GM23338 (cell line): Measurements from ENCODE around the gene OOSP3. TPM values are rescaled to one million over a fixed set of nuclear protein-coding genes. Genes with fewer than 3 reads are reported as not detected.

ENCODE experiments used
- ATAC-seq: fragments of 200-7000 bp; cut with Tn5 transposase; 3 replicates; pipeline ENCODE4 v1.9.1; 2020
- DNase-seq: peaks from one replicate; pipeline ENCODE4 v3.0.0-alpha.2; 2015; ENCODE audit warnings: low spot score
- H2AFZ ChIP-seq: fragments of 200-600 bp; sonication (generic); 2 replicates; pipeline ENCODE4 v1.8.0; 2016; ENCODE audit warnings: antibody characterized with exemption, mild to moderate bottlenecking, moderate library complexity
- H3F3A ChIP-seq: fragments of 200-600 bp; sonication (generic); replicated peaks from 2 replicates; pipeline ENCODE4 v1.8.0; 2017; ENCODE audit warnings: antibody characterized with exemption, mixed run types, low read depth
- H3K27ac ChIP-seq: fragments of 200-600 bp; sonication (generic); 2 replicates; pipeline ENCODE4 v1.6.1; 2016; ENCODE audit warnings: low read depth
- H3K27me3 ChIP-seq: fragments of 200-600 bp; sonication (generic); 2 replicates; pipeline ENCODE4 v1.8.0; 2016; ENCODE audit warnings: mild to moderate bottlenecking, mixed run types, moderate library complexity; ENCODE audit not compliant: insufficient read depth
- H3K36me3 ChIP-seq: fragments of 200-600 bp; sonication (generic); 2 replicates; pipeline ENCODE4 v1.8.0; 2016; ENCODE audit warnings: mild to moderate bottlenecking; ENCODE audit not compliant: insufficient read depth
- H3K4me1 ChIP-seq: fragments of 200-600 bp; sonication (generic); 2 replicates; pipeline ENCODE4 v1.8.0; 2016; ENCODE audit warnings: mild to moderate bottlenecking, moderate library complexity; ENCODE audit not compliant: insufficient read depth
- H3K4me2 ChIP-seq: fragments of 200-600 bp; sonication (generic); 2 replicates; pipeline ENCODE4 v1.7.1; 2017; ENCODE audit warnings: mixed run types
- H3K4me3 ChIP-seq: fragments of 200-600 bp; sonication (generic); 2 replicates; pipeline ENCODE4 v1.6.1; 2016; ENCODE audit warnings: mixed run types
- H3K79me2 ChIP-seq: fragments of 200-600 bp; sonication (generic); replicated peaks from 2 replicates; pipeline ENCODE4 v1.8.0; 2017; ENCODE audit warnings: mild to moderate bottlenecking; ENCODE audit not compliant: insufficient read depth
- H3K9me2 ChIP-seq: fragments of 200-600 bp; sonication (generic); 2 replicates; pipeline ENCODE4 v1.8.0; 2017; ENCODE audit not compliant: insufficient read depth
- H4K20me1 ChIP-seq: fragments of 200-600 bp; sonication (generic); replicated peaks from 2 replicates; pipeline ENCODE4 v1.8.0; 2017; ENCODE audit warnings: mild to moderate bottlenecking; ENCODE audit not compliant: insufficient read depth
- H3K27ac Mint-ChIP-seq: 2 replicates; pipeline ENCODE4 v1.8.0; 2020; ENCODE audit warnings: inconsistent platforms, mild to moderate bottlenecking, moderate library complexity, mixed read lengths
- H3K27me3 Mint-ChIP-seq: 3 replicates; pipeline ENCODE4 v1.8.0; 2022; ENCODE audit warnings: low read depth, mild to moderate bottlenecking, moderate library complexity, mixed read lengths, inconsistent platforms; ENCODE audit not compliant: insufficient read depth, poor library complexity
- H3K36me3 Mint-ChIP-seq: 3 replicates; pipeline ENCODE4 v1.8.0; 2021; ENCODE audit warnings: low read depth, mild to moderate bottlenecking, inconsistent platforms, moderate library complexity, mixed read lengths
- H3K4me1 Mint-ChIP-seq: 3 replicates; pipeline ENCODE4 v1.8.0; 2020; ENCODE audit warnings: mild to moderate bottlenecking, inconsistent platforms, mixed read lengths
- H3K4me3 Mint-ChIP-seq: 3 replicates; pipeline ENCODE4 v1.8.0; 2021; ENCODE audit warnings: moderate library complexity, mild to moderate bottlenecking, inconsistent platforms, mixed read lengths
- H3K9me3 Mint-ChIP-seq: 3 replicates; pipeline ENCODE4 v1.8.0; 2020; ENCODE audit warnings: moderate library complexity, mild to moderate bottlenecking, inconsistent platforms, mixed read lengths
- CREB1 ChIP-seq: fragments of 250-450 bp; sonication (Bioruptor Pico); IDR thresholded peaks from 2 replicates; pipeline ENCODE4 v1.5.0; 2020; ENCODE audit warnings: low read depth, mild to moderate bottlenecking, moderate library complexity
- EZH2 ChIP-seq: fragments of 200-600 bp; sonication (generic); IDR thresholded peaks from one replicate; pipeline ENCODE4 v1.8.0; 2017; ENCODE audit warnings: antibody characterized with exemption, mild to moderate bottlenecking, low read depth; ENCODE audit not compliant: unreplicated experiment
- EZH2phosphoT487 ChIP-seq: fragments of 200-600 bp; sonication (generic); IDR thresholded peaks from one replicate; pipeline ENCODE4 v1.8.1; 2018; ENCODE audit warnings: antibody characterized with exemption; ENCODE audit not compliant: unreplicated experiment
- JUNB ChIP-seq: IDR thresholded peaks from one replicate; pipeline ENCODE4 v1.6.1; 2016; ENCODE audit warnings: antibody characterized with exemption; ENCODE audit not compliant: unreplicated experiment
- NANOG ChIP-seq: IDR thresholded peaks from 2 replicates; pipeline ENCODE4 v1.6.1; 2016; ENCODE audit warnings: antibody characterized with exemption, borderline replicate concordance
- POLR2AphosphoS5 ChIP-seq: IDR thresholded peaks from 2 replicates; pipeline ENCODE4 v1.6.1; 2016; ENCODE audit warnings: antibody characterized with exemption, low read depth
- STAT1 ChIP-seq: IDR thresholded peaks from one replicate; pipeline ENCODE4 v1.6.1; 2016; ENCODE audit warnings: antibody characterized with exemption; ENCODE audit not compliant: unreplicated experiment
- ZNF114 ChIP-seq: fragments of 250-450 bp; sonication (Bioruptor Pico); IDR thresholded peaks from 2 replicates; pipeline ENCODE4 v1.5.0; 2020; ENCODE audit warnings: mild to moderate bottlenecking, moderate library complexity
- ZNF331 ChIP-seq: fragments of 250-450 bp; sonication (Bioruptor Pico); IDR thresholded peaks from 2 replicates; pipeline ENCODE4 v1.5.0; 2020; ENCODE audit warnings: low read depth, mild to moderate bottlenecking, moderate library complexity
- polyA plus RNA-seq: library from polyadenylated mRNA; unstranded; fragments of >200 nt; fragmentation: Nextera tagmentation; extraction: Ambion mirVana; gene quantifications from 2 replicates; pipeline ENCODE4 v1.2.1, GENCODE V29; 2016
- total RNA-seq: library from RNA; depleted of rRNA; stranded (reverse); fragments of >200 nt; shearing (Covaris generic); gene quantifications from 2 replicates; pipeline ENCODE4 v1.2.3, GENCODE V29; 2014
- TF ChIP-seq, protein P1 (sequence below): IDR thresholded peaks from one replicate; pipeline ENCODE4 v1.6.1; 2018; ENCODE audit warnings: antibody characterized with exemption; ENCODE audit not compliant: unreplicated experiment
- TF ChIP-seq, protein P2 (sequence below): IDR thresholded peaks from 2 replicates; pipeline ENCODE4 v1.6.1; 2016; ENCODE audit warnings: antibody characterized with exemption
- TF ChIP-seq, protein P3 (sequence below): fragments of 250-450 bp; sonication (Bioruptor Pico); IDR thresholded peaks from 2 replicates; pipeline ENCODE4 v1.5.0; 2020; ENCODE audit warnings: mild to moderate bottlenecking, moderate library complexity
- TF ChIP-seq, protein P4 (sequence below), 2 experiments: fragments of 200-600 bp in 1 of 2; sonication (generic) in 1 of 2; conservative IDR thresholded peaks; 2 replicates each; pipeline versions ENCODE4 v1.5.1 to v1.6.1; 2016 to 2017; ENCODE audit warnings: antibody characterized with exemption in 2 of 2, low read depth in 2 of 2, mild to moderate bottlenecking in 2 of 2, moderate library complexity in 1 of 2

The OOSP3 gene
- total and polyA plus RNA-seq, 2 experiments from 2014 or later, result not detected

DNA sequence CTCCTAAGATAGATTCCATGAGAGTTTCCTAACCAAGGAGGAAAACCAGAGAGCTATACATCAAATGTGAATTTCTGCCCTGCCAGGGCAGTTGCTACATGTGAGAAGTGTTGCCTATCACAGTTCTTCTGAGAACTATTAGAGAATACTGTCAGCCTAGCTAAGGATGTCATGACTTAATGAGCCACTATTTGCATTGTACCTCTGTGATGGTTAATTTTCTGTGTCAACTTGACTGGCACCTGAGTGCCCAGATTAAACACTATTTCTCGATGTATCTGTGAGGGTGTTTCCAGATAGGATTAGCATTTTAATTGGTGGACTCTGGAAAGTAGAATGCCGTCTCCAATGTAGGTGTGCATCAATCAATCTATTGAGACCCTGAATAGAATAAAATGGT lies 10.6 kb upstream of the OOSP3 start:
- no peak overlapping the region for H3K4me2 ChIP-seq
- no peaks in the 10 kb centered on the region for H3F3A ChIP-seq

More for the DNA sequence above, 10.6 kb upstream of the OOSP3 start:
- no peaks in the 10 kb centered on the region for H3K79me2 ChIP-seq
- Mint-ChIP-seq H3K36me3 (peaks cover 3% of the 10 kb centered on the region; the same call in 1 of the 3 replicates), H3K9me3 (no peaks in the 10 kb centered on the region; the same call in 2 of the 3 replicates), H3K4me1 (peaks cover 2% of the 10 kb centered on the region; the same call in 2 of the 3 replicates), H3K27me3 (no peaks in the 10 kb centered on the region), H3K27ac (no peak overlapping the region), H3K4me3 (no peak overlapping the region)
- H3K27ac ChIP-seq, result no peak overlapping the region
- TF ChIP-seq, protein P1, sequence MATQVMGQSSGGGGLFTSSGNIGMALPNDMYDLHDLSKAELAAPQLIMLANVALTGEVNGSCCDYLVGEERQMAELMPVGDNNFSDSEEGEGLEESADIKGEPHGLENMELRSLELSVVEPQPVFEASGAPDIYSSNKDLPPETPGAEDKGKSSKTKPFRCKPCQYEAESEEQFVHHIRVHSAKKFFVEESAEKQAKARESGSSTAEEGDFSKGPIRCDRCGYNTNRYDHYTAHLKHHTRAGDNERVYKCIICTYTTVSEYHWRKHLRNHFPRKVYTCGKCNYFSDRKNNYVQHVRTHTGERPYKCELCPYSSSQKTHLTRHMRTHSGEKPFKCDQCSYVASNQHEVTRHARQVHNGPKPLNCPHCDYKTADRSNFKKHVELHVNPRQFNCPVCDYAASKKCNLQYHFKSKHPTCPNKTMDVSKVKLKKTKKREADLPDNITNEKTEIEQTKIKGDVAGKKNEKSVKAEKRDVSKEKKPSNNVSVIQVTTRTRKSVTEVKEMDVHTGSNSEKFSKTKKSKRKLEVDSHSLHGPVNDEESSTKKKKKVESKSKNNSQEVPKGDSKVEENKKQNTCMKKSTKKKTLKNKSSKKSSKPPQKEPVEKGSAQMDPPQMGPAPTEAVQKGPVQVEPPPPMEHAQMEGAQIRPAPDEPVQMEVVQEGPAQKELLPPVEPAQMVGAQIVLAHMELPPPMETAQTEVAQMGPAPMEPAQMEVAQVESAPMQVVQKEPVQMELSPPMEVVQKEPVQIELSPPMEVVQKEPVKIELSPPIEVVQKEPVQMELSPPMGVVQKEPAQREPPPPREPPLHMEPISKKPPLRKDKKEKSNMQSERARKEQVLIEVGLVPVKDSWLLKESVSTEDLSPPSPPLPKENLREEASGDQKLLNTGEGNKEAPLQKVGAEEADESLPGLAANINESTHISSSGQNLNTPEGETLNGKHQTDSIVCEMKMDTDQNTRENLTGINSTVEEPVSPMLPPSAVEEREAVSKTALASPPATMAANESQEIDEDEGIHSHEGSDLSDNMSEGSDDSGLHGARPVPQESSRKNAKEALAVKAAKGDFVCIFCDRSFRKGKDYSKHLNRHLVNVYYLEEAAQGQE, result no peak
- no peak for TF ChIP-seq EZH2phosphoT487
- no peak for TF ChIP-seq POLR2AphosphoS5
- TF ChIP-seq, protein P2, sequence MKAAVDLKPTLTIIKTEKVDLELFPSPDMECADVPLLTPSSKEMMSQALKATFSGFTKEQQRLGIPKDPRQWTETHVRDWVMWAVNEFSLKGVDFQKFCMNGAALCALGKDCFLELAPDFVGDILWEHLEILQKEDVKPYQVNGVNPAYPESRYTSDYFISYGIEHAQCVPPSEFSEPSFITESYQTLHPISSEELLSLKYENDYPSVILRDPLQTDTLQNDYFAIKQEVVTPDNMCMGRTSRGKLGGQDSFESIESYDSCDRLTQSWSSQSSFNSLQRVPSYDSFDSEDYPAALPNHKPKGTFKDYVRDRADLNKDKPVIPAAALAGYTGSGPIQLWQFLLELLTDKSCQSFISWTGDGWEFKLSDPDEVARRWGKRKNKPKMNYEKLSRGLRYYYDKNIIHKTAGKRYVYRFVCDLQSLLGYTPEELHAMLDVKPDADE, result no peak
- no peak for TF ChIP-seq STAT1
- TF ChIP-seq JUNB, result no peak
- no peak for TF ChIP-seq ZNF114 (CRISPR knock-in tag)
- no peak for TF ChIP-seq NANOG
- TF ChIP-seq, protein P3, sequence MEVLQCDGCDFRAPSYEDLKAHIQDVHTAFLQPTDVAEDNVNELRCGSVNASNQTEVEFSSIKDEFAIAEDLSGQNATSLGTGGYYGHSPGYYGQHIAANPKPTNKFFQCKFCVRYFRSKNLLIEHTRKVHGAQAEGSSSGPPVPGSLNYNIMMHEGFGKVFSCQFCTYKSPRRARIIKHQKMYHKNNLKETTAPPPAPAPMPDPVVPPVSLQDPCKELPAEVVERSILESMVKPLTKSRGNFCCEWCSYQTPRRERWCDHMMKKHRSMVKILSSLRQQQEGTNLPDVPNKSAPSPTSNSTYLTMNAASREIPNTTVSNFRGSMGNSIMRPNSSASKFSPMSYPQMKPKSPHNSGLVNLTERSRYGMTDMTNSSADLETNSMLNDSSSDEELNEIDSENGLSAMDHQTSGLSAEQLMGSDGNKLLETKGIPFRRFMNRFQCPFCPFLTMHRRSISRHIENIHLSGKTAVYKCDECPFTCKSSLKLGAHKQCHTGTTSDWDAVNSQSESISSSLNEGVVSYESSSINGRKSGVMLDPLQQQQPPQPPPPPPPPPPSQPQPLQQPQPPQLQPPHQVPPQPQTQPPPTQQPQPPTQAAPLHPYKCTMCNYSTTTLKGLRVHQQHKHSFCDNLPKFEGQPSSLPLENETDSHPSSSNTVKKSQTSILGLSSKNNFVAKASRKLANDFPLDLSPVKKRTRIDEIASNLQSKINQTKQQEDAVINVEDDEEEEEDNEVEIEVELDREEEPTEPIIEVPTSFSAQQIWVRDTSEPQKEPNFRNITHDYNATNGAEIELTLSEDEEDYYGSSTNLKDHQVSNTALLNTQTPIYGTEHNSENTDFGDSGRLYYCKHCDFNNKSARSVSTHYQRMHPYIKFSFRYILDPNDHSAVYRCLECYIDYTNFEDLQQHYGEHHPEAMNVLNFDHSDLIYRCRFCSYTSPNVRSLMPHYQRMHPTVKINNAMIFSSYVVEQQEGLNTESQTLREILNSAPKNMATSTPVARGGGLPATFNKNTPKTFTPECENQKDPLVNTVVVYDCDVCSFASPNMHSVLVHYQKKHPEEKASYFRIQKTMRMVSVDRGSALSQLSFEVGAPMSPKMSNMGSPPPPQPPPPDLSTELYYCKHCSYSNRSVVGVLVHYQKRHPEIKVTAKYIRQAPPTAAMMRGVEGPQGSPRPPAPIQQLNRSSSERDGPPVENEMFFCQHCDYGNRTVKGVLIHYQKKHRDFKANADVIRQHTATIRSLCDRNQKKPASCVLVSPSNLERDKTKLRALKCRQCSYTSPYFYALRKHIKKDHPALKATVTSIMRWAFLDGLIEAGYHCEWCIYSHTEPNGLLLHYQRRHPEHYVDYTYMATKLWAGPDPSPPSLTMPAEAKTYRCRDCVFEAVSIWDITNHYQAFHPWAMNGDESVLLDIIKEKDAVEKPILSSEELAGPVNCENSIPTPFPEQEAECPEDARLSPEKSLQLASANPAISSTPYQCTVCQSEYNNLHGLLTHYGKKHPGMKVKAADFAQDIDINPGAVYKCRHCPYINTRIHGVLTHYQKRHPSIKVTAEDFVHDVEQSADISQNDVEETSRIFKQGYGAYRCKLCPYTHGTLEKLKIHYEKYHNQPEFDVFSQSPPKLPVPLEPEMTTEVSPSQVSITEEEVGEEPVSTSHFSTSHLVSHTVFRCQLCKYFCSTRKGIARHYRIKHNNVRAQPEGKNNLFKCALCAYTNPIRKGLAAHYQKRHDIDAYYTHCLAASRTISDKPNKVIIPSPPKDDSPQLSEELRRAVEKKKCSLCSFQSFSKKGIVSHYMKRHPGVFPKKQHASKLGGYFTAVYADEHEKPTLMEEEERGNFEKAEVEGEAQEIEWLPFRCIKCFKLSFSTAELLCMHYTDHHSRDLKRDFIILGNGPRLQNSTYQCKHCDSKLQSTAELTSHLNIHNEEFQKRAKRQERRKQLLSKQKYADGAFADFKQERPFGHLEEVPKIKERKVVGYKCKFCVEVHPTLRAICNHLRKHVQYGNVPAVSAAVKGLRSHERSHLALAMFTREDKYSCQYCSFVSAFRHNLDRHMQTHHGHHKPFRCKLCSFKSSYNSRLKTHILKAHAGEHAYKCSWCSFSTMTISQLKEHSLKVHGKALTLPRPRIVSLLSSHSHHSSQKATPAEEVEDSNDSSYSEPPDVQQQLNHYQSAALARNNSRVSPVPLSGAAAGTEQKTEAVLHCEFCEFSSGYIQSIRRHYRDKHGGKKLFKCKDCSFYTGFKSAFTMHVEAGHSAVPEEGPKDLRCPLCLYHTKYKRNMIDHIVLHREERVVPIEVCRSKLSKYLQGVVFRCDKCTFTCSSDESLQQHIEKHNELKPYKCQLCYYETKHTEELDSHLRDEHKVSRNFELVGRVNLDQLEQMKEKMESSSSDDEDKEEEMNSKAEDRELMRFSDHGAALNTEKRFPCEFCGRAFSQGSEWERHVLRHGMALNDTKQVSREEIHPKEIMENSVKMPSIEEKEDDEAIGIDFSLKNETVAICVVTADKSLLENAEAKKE, result no peak
- TF ChIP-seq ZNF331, result no peak
- no peak for TF ChIP-seq EZH2
- TF ChIP-seq, protein P4, sequence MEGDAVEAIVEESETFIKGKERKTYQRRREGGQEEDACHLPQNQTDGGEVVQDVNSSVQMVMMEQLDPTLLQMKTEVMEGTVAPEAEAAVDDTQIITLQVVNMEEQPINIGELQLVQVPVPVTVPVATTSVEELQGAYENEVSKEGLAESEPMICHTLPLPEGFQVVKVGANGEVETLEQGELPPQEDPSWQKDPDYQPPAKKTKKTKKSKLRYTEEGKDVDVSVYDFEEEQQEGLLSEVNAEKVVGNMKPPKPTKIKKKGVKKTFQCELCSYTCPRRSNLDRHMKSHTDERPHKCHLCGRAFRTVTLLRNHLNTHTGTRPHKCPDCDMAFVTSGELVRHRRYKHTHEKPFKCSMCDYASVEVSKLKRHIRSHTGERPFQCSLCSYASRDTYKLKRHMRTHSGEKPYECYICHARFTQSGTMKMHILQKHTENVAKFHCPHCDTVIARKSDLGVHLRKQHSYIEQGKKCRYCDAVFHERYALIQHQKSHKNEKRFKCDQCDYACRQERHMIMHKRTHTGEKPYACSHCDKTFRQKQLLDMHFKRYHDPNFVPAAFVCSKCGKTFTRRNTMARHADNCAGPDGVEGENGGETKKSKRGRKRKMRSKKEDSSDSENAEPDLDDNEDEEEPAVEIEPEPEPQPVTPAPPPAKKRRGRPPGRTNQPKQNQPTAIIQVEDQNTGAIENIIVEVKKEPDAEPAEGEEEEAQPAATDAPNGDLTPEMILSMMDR (conservative IDR thresholded peaks at IDR 0.05; ENCODE audit: low read depth in 2 of 2), result no peak
- no peak for TF ChIP-seq CREB1 (CRISPR knock-in tag)
- H4K20me1 ChIP-seq, result no peaks in the 10 kb centered on the region
- ATAC-seq, result no peak
- H2AFZ ChIP-seq, result no peak overlapping the region
- H3K9me2 ChIP-seq, result no peaks in the 10 kb centered on the region
- H3K4me3 ChIP-seq, result no peak overlapping the region
- DNase-seq, result no peak
- no peaks in the 10 kb centered on the region for H3K27me3 ChIP-seq
- H3K36me3 ChIP-seq, result no peaks in the 10 kb centered on the region
- H3K4me1 ChIP-seq, result no peaks in the 10 kb centered on the region
